ENCODE measurements around the gene TXK.

The TXK gene

GRCh38 chr4:48042979-48043461 is 91.0 kb downstream of the TXK start:
- peaks cover 23% of the 10 kb centered on the region for H3K4me1 Mint-ChIP-seq (ENCODE audit: low read depth)
- no peak overlapping the region for H3K4me3 Mint-ChIP-seq
- no peak for DNase-seq (ENCODE audit: low spot score)
- H3K36me3 Mint-ChIP-seq (ENCODE audit: low read depth): no peaks in the 10 kb centered on the region
- peaks cover 71% of the 10 kb centered on the region for H3K27me3 Mint-ChIP-seq (ENCODE audit: low read depth)
- H3K9me3 Mint-ChIP-seq: no peaks in the 10 kb centered on the region
- H3K27ac Mint-ChIP-seq: no peak overlapping the region

GRCh38 chr4:48041535-48042137 is 92.4 kb downstream of the TXK start:
- peaks cover 60% of the 10 kb centered on the region for H3K27me3 Mint-ChIP-seq (ENCODE audit: low read depth)
- peaks cover 14% of the 10 kb centered on the region for H3K4me1 Mint-ChIP-seq (ENCODE audit: low read depth)

GRCh38 chr4:48039561-48039960 is 94.5 kb downstream of the TXK start:
- Mint-ChIP-seq H3K4me1 (ENCODE audit: low read depth) (peaks cover 14% of the 10 kb centered on the region), H3K27ac (no peak overlapping the region), H3K4me3 (no peak overlapping the region), H3K9me3 (peaks cover 3% of the 10 kb centered on the region), H3K36me3 (ENCODE audit: low read depth) (no peaks in the 10 kb centered on the region), H3K27me3 (ENCODE audit: low read depth) (peaks cover 47% of the 10 kb centered on the region)
- DNase-seq (ENCODE audit: low spot score): no peak

More at GRCh38 chr4:48041535-48042137, 92.4 kb downstream of the TXK start:
- no peak overlapping the region for H3K4me3 Mint-ChIP-seq
- H3K36me3 Mint-ChIP-seq (ENCODE audit: low read depth): no peaks in the 10 kb centered on the region
- no peak for DNase-seq (ENCODE audit: low spot score)
- H3K27ac Mint-ChIP-seq: no peak overlapping the region
- peaks cover 3% of the 10 kb centered on the region for H3K9me3 Mint-ChIP-seq

- Mint-ChIP-seq H3K4me1 (ENCODE audit: low read depth) (peaks cover 11% of the 10 kb centered on the region), H3K36me3 (ENCODE audit: low read depth) (no peaks in the 10 kb centered on the region), H3K9me3 (peaks cover 3% of the 10 kb centered on the region), H3K4me3 (no peak overlapping the region), H3K27me3 (ENCODE audit: low read depth) (peaks cover 41% of the 10 kb centered on the region), H3K27ac (no peak overlapping the region)
- no peak for DNase-seq (ENCODE audit: low spot score)
These were observed 95.4 kb downstream of the TXK start for GRCh38 chr4:48038666-48039065.

GRCh38 chr4:48037117-48037462 is 97.0 kb downstream of the TXK start:
- peaks cover 3% of the 10 kb centered on the region for H3K9me3 Mint-ChIP-seq
- peaks cover 26% of the 10 kb centered on the region for H3K27me3 Mint-ChIP-seq (ENCODE audit: low read depth)
- H3K27ac Mint-ChIP-seq: no peak overlapping the region
- no peaks in the 10 kb centered on the region for H3K36me3 Mint-ChIP-seq (ENCODE audit: low read depth)
- H3K4me3 Mint-ChIP-seq: no peak overlapping the region
- DNase-seq (ENCODE audit: low spot score): no peak
- H3K4me1 Mint-ChIP-seq (ENCODE audit: low read depth): peaks cover 6% of the 10 kb centered on the region

- no peaks in the 10 kb centered on the region for H3K36me3 Mint-ChIP-seq (ENCODE audit: low read depth)
- H3K9me3 Mint-ChIP-seq: peaks cover 3% of the 10 kb centered on the region
- DNase-seq (ENCODE audit: low spot score): no peak
- H3K4me3 Mint-ChIP-seq: no peak overlapping the region
- no peak overlapping the region for H3K27ac Mint-ChIP-seq
- H3K27me3 Mint-ChIP-seq (ENCODE audit: low read depth): peaks cover 21% of the 10 kb centered on the region
- H3K4me1 Mint-ChIP-seq (ENCODE audit: low read depth): peaks cover 6% of the 10 kb centered on the region
These were observed 98.1 kb downstream of the TXK start for GRCh38 chr4:48035952-48036351.

- Mint-ChIP-seq H3K9me3 (peaks cover 3% of the 10 kb centered on the region), H3K4me1 (ENCODE audit: low read depth) (peaks cover 6% of the 10 kb centered on the region), H3K27ac (no peak overlapping the region), H3K36me3 (ENCODE audit: low read depth) (no peaks in the 10 kb centered on the region), H3K4me3 (no peak overlapping the region), H3K27me3 (ENCODE audit: low read depth) (peaks cover 24% of the 10 kb centered on the region)
- no peak for DNase-seq (ENCODE audit: low spot score)
These were observed 100.1 kb downstream of the TXK start for GRCh38 chr4:48033825-48034413.

GRCh38 chr4:48033412-48033811 is 100.6 kb downstream of the TXK start:
- DNase-seq (ENCODE audit: low spot score): no peak
- peaks cover 26% of the 10 kb centered on the region for H3K27me3 Mint-ChIP-seq (ENCODE audit: low read depth)
- peaks cover 3% of the 10 kb centered on the region for H3K9me3 Mint-ChIP-seq
- no peaks in the 10 kb centered on the region for H3K36me3 Mint-ChIP-seq (ENCODE audit: low read depth)
- no peak overlapping the region for H3K27ac Mint-ChIP-seq
- H3K4me3 Mint-ChIP-seq: no peak overlapping the region
- H3K4me1 Mint-ChIP-seq (ENCODE audit: low read depth): peaks cover 11% of the 10 kb centered on the region

- peaks cover 3% of the 10 kb centered on the region for H3K9me3 Mint-ChIP-seq
- no peaks in the 10 kb centered on the region for H3K36me3 Mint-ChIP-seq (ENCODE audit: low read depth)
- no peak overlapping the region for H3K27ac Mint-ChIP-seq
- H3K4me1 Mint-ChIP-seq (ENCODE audit: low read depth): peaks cover 17% of the 10 kb centered on the region
- no peak overlapping the region for H3K4me3 Mint-ChIP-seq
- H3K27me3 Mint-ChIP-seq (ENCODE audit: low read depth): peaks cover 24% of the 10 kb centered on the region
- DNase-seq (ENCODE audit: low spot score): no peak
These were observed 101.3 kb downstream of the TXK start for GRCh38 chr4:48032721-48033120.

- Mint-ChIP-seq H3K4me1 (ENCODE audit: low read depth) (peaks cover 18% of the 10 kb centered on the region), H3K9me3 (peaks cover under 1% of the 10 kb centered on the region)
These were observed 102.1 kb downstream of the TXK start for GRCh38 chr4:48031802-48032525.

GRCh38 chr4:48030470-48030869 is 103.6 kb downstream of the TXK start:
- Mint-ChIP-seq H3K27ac (no peak overlapping the region), H3K27me3 (ENCODE audit: low read depth) (peaks cover 23% of the 10 kb centered on the region), H3K4me3 (no peak overlapping the region), H3K9me3 (no peaks in the 10 kb centered on the region), H3K36me3 (ENCODE audit: low read depth) (no peaks in the 10 kb centered on the region), H3K4me1 (ENCODE audit: low read depth) (peaks cover 14% of the 10 kb centered on the region)
- DNase-seq (ENCODE audit: low spot score): no peak

More at GRCh38 chr4:48031802-48032525, 102.1 kb downstream of the TXK start:
- peaks cover 25% of the 10 kb centered on the region for H3K27me3 Mint-ChIP-seq (ENCODE audit: low read depth)
- DNase-seq (ENCODE audit: low spot score): no peak
- no peak overlapping the region for H3K27ac Mint-ChIP-seq
- H3K36me3 Mint-ChIP-seq (ENCODE audit: low read depth): no peaks in the 10 kb centered on the region
- H3K4me3 Mint-ChIP-seq: no peak overlapping the region

- H3K27ac Mint-ChIP-seq: no peak overlapping the region
- peaks cover 12% of the 10 kb centered on the region for H3K4me1 Mint-ChIP-seq (ENCODE audit: low read depth)
- H3K9me3 Mint-ChIP-seq: no peaks in the 10 kb centered on the region
- no peak overlapping the region for H3K4me3 Mint-ChIP-seq
- H3K36me3 Mint-ChIP-seq (ENCODE audit: low read depth): no peaks in the 10 kb centered on the region
- peaks cover 29% of the 10 kb centered on the region for H3K27me3 Mint-ChIP-seq (ENCODE audit: low read depth)
- no peak for DNase-seq (ENCODE audit: low spot score)
These were observed 105.4 kb downstream of the TXK start for GRCh38 chr4:48028696-48029095.

- H3K4me3 Mint-ChIP-seq: no peak overlapping the region
- peaks cover 31% of the 10 kb centered on the region for H3K27me3 Mint-ChIP-seq (ENCODE audit: low read depth)
- H3K4me1 Mint-ChIP-seq (ENCODE audit: low read depth): peaks cover 12% of the 10 kb centered on the region
- no peak for DNase-seq (ENCODE audit: low spot score)
- no peak overlapping the region for H3K27ac Mint-ChIP-seq
- no peaks in the 10 kb centered on the region for H3K36me3 Mint-ChIP-seq (ENCODE audit: low read depth)
- no peaks in the 10 kb centered on the region for H3K9me3 Mint-ChIP-seq
These were observed 106.4 kb downstream of the TXK start for GRCh38 chr4:48027653-48028052.

- H3K27me3 Mint-ChIP-seq (ENCODE audit: low read depth): peaks cover 41% of the 10 kb centered on the region
- no peak overlapping the region for H3K4me3 Mint-ChIP-seq
- DNase-seq (ENCODE audit: low spot score): no peak
- no peaks in the 10 kb centered on the region for H3K9me3 Mint-ChIP-seq
- peaks cover 15% of the 10 kb centered on the region for H3K4me1 Mint-ChIP-seq (ENCODE audit: low read depth)
- H3K36me3 Mint-ChIP-seq (ENCODE audit: low read depth): no peaks in the 10 kb centered on the region
- no peak overlapping the region for H3K27ac Mint-ChIP-seq
These were observed 109.0 kb downstream of the TXK start for GRCh38 chr4:48025005-48025404.
